ENCODE data around the gene PRR20E. TPM values are rescaled to one million over a fixed set of nuclear protein-coding genes. Genes with fewer than 3 reads are reported as not detected.

Gene PRR20E
- total RNA-seq, 1 experiment from 2014 or later: not detected

Other genes with a start within 250 kb of the PRR20E start
- not detected in 2 replicates for gene PRR20A, start 26.3 kb upstream of the PRR20E start, total RNA-seq (2014; rRNA removed; shearing (Covaris generic))
- gene PRR20B, start 19.7 kb upstream of the PRR20E start, total RNA-seq (2014; rRNA removed; shearing (Covaris generic)): not detected in 2 replicates
- not detected in 2 replicates for gene PRR20C, start 13.1 kb upstream of the PRR20E start, total RNA-seq (2014; rRNA removed; shearing (Covaris generic))
- not detected in 2 replicates for gene PRR20D, start 6.6 kb upstream of the PRR20E start, total RNA-seq (2014; rRNA removed; shearing (Covaris generic))

Data from H7 (cell line).